HepG2 (cell line): ENCODE data around the gene NOTCH2. TPM values are rescaled to one million over a fixed set of nuclear protein-coding genes. Genes with fewer than 3 reads are reported as not detected.

Source experiments
- ATAC-seq: fragments of 200-7000 bp; cut with Tn5 transposase; 3 replicates; pipeline ENCODE4 v1.9.1; 2020; ENCODE audit warnings: mild to moderate bottlenecking, moderate library complexity
- BruUV-seq: library from RNA; stranded (reverse); fragments of 400-500 nt; replicated peaks from 2 replicates; lab custom pipeline; 2021; lab: Mats Ljungman, UMichigan
- CTCF ChIA-PET: fragments of 300-600 bp; formaldehyde crosslinking; extraction: SDS; loops from one replicate; lab custom pipeline; 2021; ENCODE audit warnings: low total read pairs, inconsistent platforms, low intra/inter-chr PET ratio; lab: Yijun Ruan, JAX
- POLR2A ChIA-PET: fragments of 350-600 bp; sonication (Branson Sonifier 250); formaldehyde crosslinking; loops from one replicate; lab custom pipeline; 2020; ENCODE audit warnings: antibody characterized with exemption, inconsistent platforms; lab: Yijun Ruan, JAX
- DNase-seq: peaks from one replicate; pipeline ENCODE4 v3.0.0-alpha.2; 2015; ENCODE audit warnings: low spot score
- FAIRE-seq: peaks from 3 replicates; lab custom pipeline; 2011; peaks lifted over from hg19 to GRCh38; lab: Jason Lieb, UNC
- H2AFZ ChIP-seq: one replicate; pipeline ENCODE4 v1.6.1; 2011; ENCODE audit warnings: low read length, inconsistent platforms
- H3K27ac ChIP-seq: fragments of 300-600 bp; 3 replicates; pipeline ENCODE4 v1.8.0; 2011; ENCODE audit warnings: mixed run types, mild to moderate bottlenecking, mixed read lengths, low read length, inconsistent platforms; ENCODE audit not compliant: insufficient read depth; ENCODE audit errors: extremely low read length
- H3K27me3 ChIP-seq, 2 experiments: fragments of 200-600 bp in 1 of 2; 2 replicates in 1 of 2; 3 replicates in 1 of 2; pipeline versions ENCODE4 v1.6.0 to v1.8.0; 2011; ENCODE audit warnings: low read length in 2 of 2, mild to moderate bottlenecking in 2 of 2, moderate library complexity in 2 of 2, inconsistent platforms in 1 of 2; ENCODE audit not compliant: insufficient read depth in 2 of 2, control insufficient read depth in 1 of 2
- H3K36me3 ChIP-seq, 2 experiments: fragments of 200-600 bp in 1 of 2; replicated peaks in 1 of 2; 2 replicates in 1 of 2; 3 replicates in 1 of 2; pipeline versions ENCODE4 v1.5.1 to v1.8.0; 2011; ENCODE audit warnings: low read length in 2 of 2, inconsistent platforms in 1 of 2; ENCODE audit not compliant: insufficient read depth in 2 of 2, control insufficient read depth in 1 of 2
- H3K4me1 ChIP-seq: 2 replicates; pipeline ENCODE4 v1.5.1; 2012; ENCODE audit warnings: low read length, inconsistent platforms; ENCODE audit not compliant: insufficient read depth
- H3K4me2 ChIP-seq: 2 replicates; pipeline ENCODE4 v1.6.0; 2011; ENCODE audit warnings: low read depth, low read length, inconsistent platforms
- H3K4me3 ChIP-seq, 3 experiments: fragments of 200-600 bp in 1 of 3; sonication (generic), shearing (Covaris generic) in 1 of 3; replicated peaks in 1 of 3; 2 replicates each; pipeline ENCODE4 v1.5.1; 2011 to 2016; ENCODE audit warnings: low read length in 3 of 3, inconsistent platforms in 2 of 3, low read depth in 2 of 3, mild to moderate bottlenecking in 2 of 3, control low read depth in 1 of 3, mixed read lengths in 1 of 3; ENCODE audit not compliant: insufficient read depth in 1 of 3
- H3K79me2 ChIP-seq: one replicate; pipeline ENCODE4 v1.6.1; 2011; ENCODE audit warnings: low read length, inconsistent platforms; ENCODE audit not compliant: insufficient read depth
- H3K9ac ChIP-seq: 2 replicates; pipeline ENCODE4 v1.6.0; 2011; ENCODE audit warnings: mild to moderate bottlenecking, low read depth, low read length, inconsistent platforms; ENCODE audit not compliant: insufficient read depth
- H3K9me3 ChIP-seq: 2 replicates; pipeline ENCODE4 v1.5.1; 2012; ENCODE audit warnings: mild to moderate bottlenecking, low read length
- H4K20me1 ChIP-seq: 2 replicates; pipeline ENCODE4 v1.6.0; 2011; ENCODE audit warnings: inconsistent platforms, mild to moderate bottlenecking, low read length, moderate library complexity; ENCODE audit not compliant: insufficient read depth
- FOSL2 ChIP-seq: sonication (generic); formaldehyde crosslinking; IDR thresholded peaks from 2 replicates; pipeline ENCODE4 v1.4.0; 2020; ENCODE audit warnings: missing genetic modification reagents
- HMG20A ChIP-seq: IDR thresholded peaks from 2 replicates; pipeline ENCODE4 v1.6.1; 2016; ENCODE audit warnings: borderline replicate concordance
- RXRB ChIP-seq: IDR thresholded peaks from 2 replicates; pipeline ENCODE4 v1.6.1; 2016; ENCODE audit warnings: borderline replicate concordance, missing genetic modification reagents, missing compliant biosample characterization
- TRAFD1 ChIP-seq: sonication (generic); formaldehyde crosslinking; IDR thresholded peaks from 2 replicates; pipeline ENCODE4 v1.5.1; 2020; ENCODE audit warnings: missing genetic modification reagents, mild to moderate bottlenecking, borderline replicate concordance
- ZNF468 ChIP-seq: sonication (generic); formaldehyde crosslinking; IDR thresholded peaks from 2 replicates; pipeline ENCODE4 v1.8.0; 2022; ENCODE audit warnings: mild to moderate bottlenecking, moderate library complexity, missing genetic modification reagents
- ZNF580 ChIP-seq: IDR thresholded peaks from 2 replicates; pipeline ENCODE4 v1.6.1; 2016; ENCODE audit warnings: low read depth, borderline replicate concordance
- ZNF652 ChIP-seq: IDR thresholded peaks from 2 replicates; pipeline ENCODE4 v1.6.1; 2016; ENCODE audit warnings: low read depth, borderline replicate concordance
- ZNF780A ChIP-seq: sonication (generic); formaldehyde crosslinking; IDR thresholded peaks from 2 replicates; pipeline ENCODE4 v1.8.0; 2022; ENCODE audit warnings: mild to moderate bottlenecking, missing genetic modification reagents, moderate library complexity
- ZSCAN5A ChIP-seq: sonication (generic); formaldehyde crosslinking; IDR thresholded peaks from 2 replicates; pipeline ENCODE4 v1.8.0; 2022; ENCODE audit warnings: mild to moderate bottlenecking, missing genetic modification reagents, borderline replicate concordance
- WGBS: methylation state at CpG from one replicate; pipeline ENCODE4 v1.1.6; 2017; ENCODE audit warnings: low lambda C conversion rate; 5-methylcytosine and 5-hydroxymethylcytosine counted together
- in situ Hi-C: cut with HindIII; loops from 2 replicates; pipeline ENCODE4 v1.10.0; 2017; ENCODE audit warnings: low pct_unique_long_range_greater_than_20kb; ENCODE audit not compliant: extremely low pct_ligation_motif_present
- intact Hi-C: fragments of 100-400 bp; cut with micrococcal nuclease; formaldehyde crosslinking; loops from one replicate; pipeline ENCODE4 v1.10.0; 2022; ENCODE audit not compliant: unreplicated experiment
- polyA plus RNA-seq, 8 experiments: library from polyadenylated mRNA; depleted of rRNA in 3 of 8; stranded (reverse) in 7 of 8; unstranded in 1 of 8; fragments of >200 nt; fragmentation: Illumina TruSeq in 4 of 8; extraction: Trizol in 4 of 8; gene quantifications; 2 replicates each; pipeline versions ENCODE4 v1.2.1 to v1.2.3, GENCODE V29; 2011 to 2016; ENCODE audit warnings: low read depth in 4 of 8, missing spikeins in 1 of 8, mixed read lengths in 1 of 8; ENCODE audit not compliant: insufficient read depth in 1 of 8
- total RNA-seq, 5 experiments: library from RNA; depleted of rRNA; stranded (reverse); fragments of >200 nt; fragmentation: Illumina TruSeq; extraction: Trizol; gene quantifications; 2 replicates each; pipeline ENCODE4 v1.2.3, GENCODE V29; 2016; ENCODE audit warnings: low read depth in 1 of 5
- TF ChIP-seq, protein P1 (sequence below): sonication (generic); formaldehyde crosslinking; IDR thresholded peaks from 2 replicates; pipeline ENCODE4 v1.4.0; 2020; ENCODE audit warnings: missing genetic modification reagents

NOTCH2 gene
- total and polyA plus RNA-seq, 2 of the 13 experiments (the other 11 are each of a cell fraction or from before 2014, with no cell fraction given): 4.0 to 11.4 TPM

DNA sequence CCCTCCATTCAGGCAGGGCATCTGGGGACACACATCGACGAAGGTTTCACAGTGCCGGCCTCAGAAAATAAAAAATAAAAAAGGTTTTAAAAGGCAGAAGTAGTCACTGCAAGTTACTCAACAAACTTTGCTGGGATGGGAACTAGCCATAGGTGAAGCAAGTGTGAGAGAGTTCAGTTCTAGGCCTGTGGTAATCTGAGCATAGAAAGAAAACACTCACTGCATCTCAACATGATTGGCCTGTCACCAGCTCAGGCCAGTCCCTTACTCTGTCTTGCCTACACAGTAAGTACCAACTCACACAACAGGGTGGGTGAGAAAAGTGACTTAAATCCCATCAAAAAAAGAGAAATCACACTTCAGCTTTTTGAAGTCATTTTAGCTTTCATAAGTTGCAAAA is 142.9 kb downstream of the NOTCH2 start:
- intact Hi-C loops (no loop called here), in situ Hi-C loops (no loop called here)
- Histone ChIP-seq H3K27me3 (no peaks in the 10 kb centered on the region), H3K4me2 (no peak overlapping the region), H3K27ac (no peak overlapping the region), H3K4me1 (no peaks in the 10 kb centered on the region), H3K4me3 (no peak overlapping the region), H3K36me3 (peaks cover 10 to 19% of the 10 kb centered on the region in 2 experiments; a peak in 4 of 5 replicates), H2AFZ (no peak overlapping the region), H3K9ac (no peak overlapping the region), H3K9me3 (no peaks in the 10 kb centered on the region), H4K20me1 (no peaks in the 10 kb centered on the region), H3K79me2 (no peaks in the 10 kb centered on the region)
- WGBS: 99% methylated on average over 3 of the region's 3 CpGs
- CTCF ChIA-PET: no interaction called here
- no peak for DNase-seq
- FAIRE-seq: no peak
- BruUV-seq: no TSS peak
- POLR2A ChIA-PET: no interaction called here
- ATAC-seq: no peak
- TF ChIP-seq ZNF468 (CRISPR knock-in tag) (no peak), ZSCAN5A (CRISPR knock-in tag) (no peak), RXRB (CRISPR knock-in tag) (no peak), TRAFD1 (CRISPR knock-in tag) (no peak), ZNF780A (CRISPR knock-in tag) (no peak), ZNF580 (CRISPR knock-in tag) (no peak), FOSL2 (CRISPR knock-in tag) (no peak), ZNF652 (no peak), HMG20A (CRISPR knock-in tag) (no peak)
- TF ChIP-seq, protein P1, sequence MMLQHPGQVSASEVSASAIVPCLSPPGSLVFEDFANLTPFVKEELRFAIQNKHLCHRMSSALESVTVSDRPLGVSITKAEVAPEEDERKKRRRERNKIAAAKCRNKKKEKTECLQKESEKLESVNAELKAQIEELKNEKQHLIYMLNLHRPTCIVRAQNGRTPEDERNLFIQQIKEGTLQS (CRISPR knock-in tag): no peak
